Measurements from ENCODE around the gene PIGB. TPM values are rescaled to one million over a fixed set of nuclear protein-coding genes. Genes with fewer than 3 reads are reported as not detected.
"Not testable (repeated sequence)": the region's sequence is repeated elsewhere in the genome, so short reads cannot be mapped to it uniquely, and the experiment has no call there.

Gene PIGB
- total RNA-seq, 1 donor, result 17.0 TPM

DNA sequence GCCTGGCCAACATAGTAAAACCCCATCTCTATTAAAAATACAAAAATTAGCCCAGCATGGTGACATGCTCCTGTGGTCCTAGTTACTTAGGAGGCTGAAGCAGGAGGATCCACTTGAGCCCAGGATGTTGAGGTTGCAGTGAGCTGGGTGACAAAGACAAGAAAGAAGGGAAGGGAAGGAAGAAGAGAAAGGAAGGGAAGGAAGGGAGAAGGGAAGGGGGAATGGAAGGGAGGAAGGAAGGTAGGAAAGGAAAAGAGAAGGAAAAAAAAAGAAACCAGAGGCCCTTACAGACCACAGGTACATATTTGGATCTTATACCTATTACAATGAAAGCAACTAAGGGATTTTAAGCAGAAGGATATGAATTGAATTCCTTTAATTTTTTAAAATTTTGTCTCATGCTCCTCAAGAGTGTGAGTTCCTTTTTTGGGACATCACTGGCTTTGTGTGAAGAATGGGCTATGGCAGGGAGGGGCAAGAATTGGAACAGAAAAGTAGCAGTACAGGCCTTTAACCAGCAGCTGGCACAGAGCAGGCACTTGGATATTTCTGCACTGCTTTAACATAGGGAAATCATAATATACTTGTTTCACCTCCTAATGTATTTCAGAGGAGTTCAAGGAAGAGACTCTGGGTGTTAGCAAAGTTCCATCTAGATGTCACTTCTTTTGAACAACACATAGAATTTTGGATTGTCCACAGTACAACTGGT lies 37.3 kb upstream of the PIGB start:
- no peaks in the 10 kb centered on the region for H3K36me3 ChIP-seq (ENCODE audit: insufficient read depth, low read length)
- H3K4me3 ChIP-seq (ENCODE audit: insufficient read depth, low read length), result no peak overlapping the region
- H3K79me2 ChIP-seq (ENCODE audit: insufficient read depth, low read length), result peaks cover 24% of the 10 kb centered on the region
- no peaks in the 10 kb centered on the region for H3K9me3 ChIP-seq (ENCODE audit: low read depth, low read length)
- H3K4me2 ChIP-seq (ENCODE audit: insufficient read depth, low read length), result peak overlapping the region; percentile 0
- H3K27ac ChIP-seq (ENCODE audit: low read depth, low read length), result no peak overlapping the region
- peaks cover 9% of the 10 kb centered on the region for H4K20me1 ChIP-seq (ENCODE audit: insufficient read depth, low read length)
- peaks cover 25% of the 10 kb centered on the region for H3K4me1 ChIP-seq (ENCODE audit: insufficient read depth, low read length)
- TF ChIP-seq, protein P1, sequence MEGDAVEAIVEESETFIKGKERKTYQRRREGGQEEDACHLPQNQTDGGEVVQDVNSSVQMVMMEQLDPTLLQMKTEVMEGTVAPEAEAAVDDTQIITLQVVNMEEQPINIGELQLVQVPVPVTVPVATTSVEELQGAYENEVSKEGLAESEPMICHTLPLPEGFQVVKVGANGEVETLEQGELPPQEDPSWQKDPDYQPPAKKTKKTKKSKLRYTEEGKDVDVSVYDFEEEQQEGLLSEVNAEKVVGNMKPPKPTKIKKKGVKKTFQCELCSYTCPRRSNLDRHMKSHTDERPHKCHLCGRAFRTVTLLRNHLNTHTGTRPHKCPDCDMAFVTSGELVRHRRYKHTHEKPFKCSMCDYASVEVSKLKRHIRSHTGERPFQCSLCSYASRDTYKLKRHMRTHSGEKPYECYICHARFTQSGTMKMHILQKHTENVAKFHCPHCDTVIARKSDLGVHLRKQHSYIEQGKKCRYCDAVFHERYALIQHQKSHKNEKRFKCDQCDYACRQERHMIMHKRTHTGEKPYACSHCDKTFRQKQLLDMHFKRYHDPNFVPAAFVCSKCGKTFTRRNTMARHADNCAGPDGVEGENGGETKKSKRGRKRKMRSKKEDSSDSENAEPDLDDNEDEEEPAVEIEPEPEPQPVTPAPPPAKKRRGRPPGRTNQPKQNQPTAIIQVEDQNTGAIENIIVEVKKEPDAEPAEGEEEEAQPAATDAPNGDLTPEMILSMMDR (IDR thresholded peaks at IDR 0.05; ENCODE audit: extremely low read depth, low read depth, low read length), result no peak
- DNase-seq (ENCODE audit: insufficient read length, low spot score, missing footprints), result no peak
- no peaks in the 10 kb centered on the region for H3K27me3 ChIP-seq (ENCODE audit: insufficient read depth, low read length)
- H2AFZ ChIP-seq (ENCODE audit: low read length), result no peak overlapping the region

GRCh38 chr15:55282284-55282833 lies 36.7 kb upstream of the PIGB start:
- Histone ChIP-seq H4K20me1 (ENCODE audit: insufficient read depth, low read length) (peaks cover 9% of the 10 kb centered on the region), H3K36me3 (ENCODE audit: insufficient read depth, low read length) (no peaks in the 10 kb centered on the region), H3K27ac (ENCODE audit: low read depth, low read length) (peak overlapping the region; percentile 39), H3K79me2 (ENCODE audit: insufficient read depth, low read length) (peaks cover 23% of the 10 kb centered on the region), H3K4me2 (ENCODE audit: insufficient read depth, low read length) (peak overlapping the region; percentile 59), H2AFZ (ENCODE audit: low read length) (no peak overlapping the region), H3K27me3 (ENCODE audit: insufficient read depth, low read length) (no peaks in the 10 kb centered on the region), H3K9me3 (ENCODE audit: low read depth, low read length) (no peaks in the 10 kb centered on the region), H3K4me3 (ENCODE audit: insufficient read depth, low read length) (peak overlapping the region; percentile 12), H3K4me1 (ENCODE audit: insufficient read depth, low read length) (peaks cover 24% of the 10 kb centered on the region)
- TF ChIP-seq, protein P1 (IDR thresholded peaks at IDR 0.05; ENCODE audit: extremely low read depth, low read depth, low read length), result no peak
- no peak for DNase-seq (ENCODE audit: insufficient read length, low spot score, missing footprints)

GRCh38 chr15:55283379-55284147 lies 35.5 kb upstream of the PIGB start:
- TF ChIP-seq, protein P1 (IDR thresholded peaks at IDR 0.05; ENCODE audit: extremely low read depth, low read depth, low read length), result no peak
- no peak for DNase-seq (ENCODE audit: insufficient read length, low spot score, missing footprints)
- Histone ChIP-seq H3K27me3 (ENCODE audit: insufficient read depth, low read length) (no peaks in the 10 kb centered on the region), H3K9me3 (ENCODE audit: low read depth, low read length) (no peaks in the 10 kb centered on the region), H2AFZ (ENCODE audit: low read length) (no peak overlapping the region), H4K20me1 (ENCODE audit: insufficient read depth, low read length) (peaks cover 9% of the 10 kb centered on the region), H3K79me2 (ENCODE audit: insufficient read depth, low read length) (peaks cover 21% of the 10 kb centered on the region), H3K4me2 (ENCODE audit: insufficient read depth, low read length) (no peak overlapping the region), H3K4me3 (ENCODE audit: insufficient read depth, low read length) (no peak overlapping the region), H3K36me3 (ENCODE audit: insufficient read depth, low read length) (no peaks in the 10 kb centered on the region), H3K27ac (ENCODE audit: low read depth, low read length) (no peak overlapping the region), H3K4me1 (ENCODE audit: insufficient read depth, low read length) (peaks cover 21% of the 10 kb centered on the region)

DNA sequence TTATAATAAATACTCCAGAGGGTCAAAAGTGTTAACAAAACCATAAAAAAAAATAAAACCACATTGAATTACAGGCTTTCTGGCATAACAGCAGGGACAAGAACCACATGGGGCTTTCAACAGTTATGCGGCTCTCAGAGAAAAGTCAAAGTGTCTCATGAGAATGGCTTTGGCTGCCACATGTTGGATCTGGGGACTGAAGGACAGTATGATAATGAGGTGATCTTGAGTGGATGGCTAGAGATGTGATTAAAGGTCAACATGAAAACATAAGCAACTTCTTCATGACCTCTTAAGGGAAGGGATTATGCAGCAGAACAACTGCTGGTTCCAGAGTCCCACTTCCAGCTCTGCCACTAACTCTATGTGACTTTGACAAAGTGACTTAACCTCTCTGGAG lies 34.6 kb upstream of the PIGB start:
- H2AFZ ChIP-seq (ENCODE audit: low read length), result no peak overlapping the region
- H3K4me1 ChIP-seq (ENCODE audit: insufficient read depth, low read length), result peaks cover 24% of the 10 kb centered on the region
- H3K9me3 ChIP-seq (ENCODE audit: low read depth, low read length), result no peaks in the 10 kb centered on the region
- no peak overlapping the region for H3K27ac ChIP-seq (ENCODE audit: low read depth, low read length)
- peaks cover 3% of the 10 kb centered on the region for H4K20me1 ChIP-seq (ENCODE audit: insufficient read depth, low read length)
- DNase-seq (ENCODE audit: insufficient read length, low spot score, missing footprints), result no peak
- no peaks in the 10 kb centered on the region for H3K36me3 ChIP-seq (ENCODE audit: insufficient read depth, low read length)
- TF ChIP-seq, protein P1 (IDR thresholded peaks at IDR 0.05; ENCODE audit: extremely low read depth, low read depth, low read length), result no peak
- no peak overlapping the region for H3K4me3 ChIP-seq (ENCODE audit: insufficient read depth, low read length)
- peaks cover 20% of the 10 kb centered on the region for H3K79me2 ChIP-seq (ENCODE audit: insufficient read depth, low read length)
- H3K27me3 ChIP-seq (ENCODE audit: insufficient read depth, low read length), result no peaks in the 10 kb centered on the region
- H3K4me2 ChIP-seq (ENCODE audit: insufficient read depth, low read length), result no peak overlapping the region

GRCh38 chr15:55286442-55287189 lies 32.4 kb upstream of the PIGB start:
- H3K4me2 ChIP-seq (ENCODE audit: insufficient read depth, low read length); H3K9me3 ChIP-seq (ENCODE audit: low read depth, low read length); H3K27ac ChIP-seq (ENCODE audit: low read depth, low read length); H3K4me3 ChIP-seq (ENCODE audit: insufficient read depth, low read length); DNase-seq (ENCODE audit: insufficient read length, low spot score, missing footprints); H4K20me1 ChIP-seq (ENCODE audit: insufficient read depth, low read length); H3K27me3 ChIP-seq (ENCODE audit: insufficient read depth, low read length); H2AFZ ChIP-seq (ENCODE audit: low read length); H3K36me3 ChIP-seq (ENCODE audit: insufficient read depth, low read length): not testable (repeated sequence)
- H3K79me2 ChIP-seq (ENCODE audit: insufficient read depth, low read length), result peaks cover 15% of the 10 kb centered on the region
- peaks cover 16% of the 10 kb centered on the region for H3K4me1 ChIP-seq (ENCODE audit: insufficient read depth, low read length)

Data from osteoblast (primary cell).